ENCODE results near the gene PGBD4. TPM values are rescaled to one million over a fixed set of nuclear protein-coding genes. Genes with fewer than 3 reads are reported as not detected.
"Not testable (repeated sequence)": the region's sequence is repeated elsewhere in the genome, so short reads cannot be mapped to it uniquely, and the experiment has no call there.

PGBD4 gene
- polyA plus RNA-seq, 10 donors, result 1.3 to 2.3 (median 1.5) TPM

GRCh38 chr15:34109797-34110663, 8.1 kb downstream of the PGBD4 start:
- DNase-seq, result peak in 2 of 3 donors; percentile 38 to 47

DNA sequence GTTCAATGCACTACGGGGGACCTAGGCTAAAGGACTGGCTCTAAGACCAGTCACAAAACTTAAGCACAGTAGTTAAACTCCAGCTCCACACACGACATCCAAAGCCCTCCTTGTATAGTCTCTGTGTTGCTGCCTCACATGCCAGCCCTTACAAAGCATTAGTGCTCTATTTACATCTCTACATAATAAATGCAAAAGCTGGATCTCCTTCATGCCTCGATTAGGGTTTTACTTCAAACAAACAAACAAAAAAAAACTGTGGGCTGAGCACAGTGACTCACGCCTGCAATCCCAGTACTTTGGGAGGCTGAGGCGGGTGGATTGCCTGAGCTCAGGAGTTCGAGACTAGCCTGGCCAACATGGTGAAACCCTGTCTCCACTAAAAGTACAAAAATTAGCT, 9.6 kb downstream of the PGBD4 start:
- DNase-seq, result no peak

- DNase-seq, result no peak
Measured at GRCh38 chr15:34114215-34114614, 12.3 kb downstream of the PGBD4 start.

DNA sequence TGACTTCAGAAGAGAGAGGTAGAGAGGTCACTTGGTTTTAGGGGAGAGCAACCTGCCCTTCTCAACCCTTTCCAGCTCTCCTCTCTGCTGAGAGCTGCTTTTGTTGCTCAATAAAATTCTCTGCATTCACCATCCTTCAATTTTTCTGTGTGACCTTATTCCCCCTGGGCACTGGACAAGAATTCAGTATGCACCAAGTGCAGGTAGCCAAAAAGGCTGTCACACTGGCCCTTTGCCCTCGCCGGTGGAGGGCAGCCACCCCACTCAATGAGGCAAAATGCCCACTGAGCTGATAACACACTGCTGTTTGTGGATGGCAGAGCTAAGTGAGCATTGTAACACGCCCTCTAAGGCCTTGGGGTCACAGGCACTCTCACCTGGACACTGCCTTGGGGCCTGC, 12.9 kb downstream of the PGBD4 start:
- no peak for DNase-seq

DNA sequence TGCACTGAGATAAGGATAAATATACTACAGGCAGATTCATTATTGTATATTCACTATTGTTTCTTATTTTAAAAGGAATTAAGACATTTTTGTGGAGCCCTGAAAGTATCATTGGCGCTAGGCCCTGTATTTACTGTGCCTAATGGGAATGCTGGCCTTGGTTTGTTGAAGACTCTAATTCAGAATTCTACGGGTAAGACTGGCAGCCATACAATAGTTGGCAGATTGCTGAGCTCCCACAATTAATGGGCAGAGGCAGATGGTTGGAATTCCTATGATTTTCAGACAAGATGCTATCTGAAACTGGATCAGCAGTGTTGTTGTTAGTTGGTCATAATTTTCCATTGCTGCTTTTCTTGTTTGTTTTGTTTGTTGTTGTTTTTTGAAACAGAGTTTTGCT, 14.7 kb downstream of the PGBD4 start:
- peak in 2 of 3 donors; percentile 12 to 34 for DNase-seq

DNA sequence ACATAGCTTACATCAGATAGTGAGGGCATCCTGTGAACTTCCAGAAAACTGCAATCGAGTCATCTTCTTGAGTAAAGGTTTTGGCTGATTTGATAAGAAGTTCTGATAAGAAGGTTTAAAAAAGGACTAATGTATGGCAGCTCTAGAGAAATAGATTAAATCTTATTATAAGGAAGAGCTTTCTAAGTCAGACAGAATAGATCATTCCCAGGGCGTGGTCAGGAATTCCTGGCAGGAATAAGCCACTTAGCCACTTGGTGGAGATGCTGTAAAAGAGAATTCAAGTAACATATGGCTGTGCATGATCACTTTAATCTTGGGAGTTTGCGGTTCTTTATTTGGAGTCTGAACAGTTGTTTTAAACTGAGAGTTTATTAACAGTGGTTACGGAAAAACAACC, 17.4 kb downstream of the PGBD4 start:
- no peak for DNase-seq

- DNase-seq, result not testable (repeated sequence)
Measured at GRCh38 chr15:34120420-34120819, 18.5 kb downstream of the PGBD4 start.

DNA sequence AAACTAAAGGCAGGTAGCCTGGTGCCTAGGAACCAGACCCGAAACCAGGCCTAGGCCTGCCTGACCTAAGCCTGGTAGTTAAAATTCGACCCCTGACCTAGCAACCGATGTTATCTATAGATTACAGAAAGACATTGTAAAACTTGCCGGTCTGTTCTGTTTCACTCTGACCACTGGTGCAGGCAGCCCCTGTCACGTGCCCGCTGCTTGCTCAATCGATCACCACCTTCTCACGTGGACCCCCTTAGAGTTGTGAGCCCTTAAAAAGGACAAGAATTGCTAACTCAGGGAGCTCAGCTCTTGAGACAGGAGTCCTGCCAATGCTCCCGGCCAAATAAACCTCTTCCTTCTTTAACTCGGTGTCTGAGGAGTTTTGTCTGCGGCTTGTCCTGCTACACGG, 19.9 kb downstream of the PGBD4 start:
- DNase-seq, result not testable (repeated sequence)

DNA sequence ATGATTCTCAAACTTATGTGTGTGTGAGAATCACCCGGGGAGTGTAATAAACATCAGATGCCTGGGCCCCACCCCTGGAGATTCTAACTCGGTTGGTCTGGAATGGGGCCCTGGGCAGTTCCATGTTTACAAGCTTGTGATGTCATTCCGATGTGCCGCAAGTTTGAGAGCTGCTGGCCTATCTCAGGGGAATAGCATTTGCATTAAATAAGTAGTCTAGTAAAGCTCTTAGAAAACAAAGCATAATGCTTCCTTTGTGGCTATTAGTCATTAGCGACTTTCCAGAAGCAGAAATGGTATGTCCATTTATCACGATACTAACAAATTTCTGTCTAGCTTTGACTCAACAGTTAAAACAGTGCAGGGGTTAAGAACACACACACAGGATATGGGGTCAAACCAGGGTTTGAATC, 20.9 kb downstream of the PGBD4 start:
- DNase-seq, result peak in 2 of 3 donors; percentile 11 to 56

DNA sequence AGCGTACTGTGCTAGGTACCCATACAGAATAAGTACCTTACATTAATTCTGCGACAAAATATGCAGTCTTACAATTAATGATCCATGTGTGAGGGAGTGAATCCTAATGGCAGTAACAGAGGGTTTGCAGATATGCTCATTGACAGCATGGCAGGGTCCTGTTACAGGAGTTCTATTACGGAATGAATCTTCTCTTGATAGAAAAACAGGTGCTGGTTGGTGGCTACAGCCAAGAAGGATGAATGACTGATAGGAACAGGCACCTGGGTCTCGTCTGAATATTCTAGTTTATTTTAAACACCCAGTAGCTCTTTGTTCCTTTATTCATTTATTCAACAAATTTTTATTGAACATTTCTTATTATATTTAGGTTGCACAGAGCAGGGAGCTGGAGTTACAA, 22.8 kb downstream of the PGBD4 start:
- DNase-seq, result peak in 2 of 3 donors; percentile 24 to 49

DNA sequence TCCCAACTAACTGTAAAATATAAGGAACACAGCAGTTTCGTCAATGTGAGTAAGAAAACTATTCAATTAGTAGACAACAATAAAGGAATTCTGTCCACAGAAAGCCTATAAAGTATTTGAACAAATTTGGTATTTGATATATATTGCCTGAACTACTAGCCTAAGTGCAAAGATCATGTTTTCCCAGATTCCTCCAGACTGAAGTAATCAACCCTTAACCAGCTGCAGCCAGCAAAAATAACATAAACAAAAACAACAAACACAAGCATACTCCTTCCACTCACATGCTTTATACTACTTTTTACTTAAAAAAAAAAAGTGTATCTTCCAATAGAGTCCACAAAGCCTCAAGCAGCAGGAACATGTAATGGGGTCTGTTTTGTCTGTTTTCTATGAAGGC, 24.1 kb downstream of the PGBD4 start:
- DNase-seq, result no peak

DNA sequence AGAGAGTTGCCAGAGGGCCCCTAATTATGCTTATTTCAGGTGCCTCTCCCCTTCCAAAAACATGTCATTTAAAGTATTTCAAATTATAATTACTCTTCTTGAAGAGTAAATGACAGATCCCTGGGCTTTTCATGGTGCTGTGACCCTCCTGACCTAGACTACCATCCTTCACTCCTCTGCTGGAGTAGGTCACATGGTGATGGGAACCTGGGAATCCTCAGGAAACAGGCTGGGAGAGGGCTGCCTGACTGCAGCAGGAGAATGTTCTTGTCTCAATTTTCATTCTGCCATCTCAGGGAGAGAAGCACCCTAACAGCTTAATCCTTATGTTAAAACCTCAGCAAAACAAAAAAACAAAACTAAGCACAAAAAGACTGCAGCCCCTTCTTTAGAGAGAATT, 24.6 kb downstream of the PGBD4 start:
- no peak for DNase-seq

GRCh38 chr15:34128898-34129297, 27.0 kb downstream of the PGBD4 start:
- no peak for DNase-seq

- no peak for DNase-seq
Measured at GRCh38 chr15:34132881-34133280, 31.0 kb downstream of the PGBD4 start.

DNA sequence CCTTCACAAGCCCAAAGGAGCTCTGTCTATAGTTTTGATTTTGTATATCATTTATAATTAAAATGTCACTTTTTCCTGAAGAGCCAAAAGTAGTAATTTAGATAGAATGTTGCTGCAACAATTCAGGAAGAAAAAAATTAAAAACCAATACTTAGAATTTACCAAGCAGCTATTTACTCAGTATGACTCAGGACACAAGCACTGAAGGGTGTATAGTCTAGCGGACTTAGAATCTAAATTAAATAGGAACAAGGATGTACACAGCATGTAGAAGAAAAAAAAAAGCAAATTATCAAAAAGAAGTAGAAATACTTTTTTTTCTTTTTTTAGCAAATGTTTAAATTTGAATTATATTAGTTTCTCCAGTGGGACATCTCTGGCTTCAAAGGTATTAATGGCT, 31.6 kb downstream of the PGBD4 start:
- no peak for DNase-seq

GRCh38 chr15:34147371-34148140, 45.7 kb downstream of the PGBD4 start:
- no peak for DNase-seq

DNA sequence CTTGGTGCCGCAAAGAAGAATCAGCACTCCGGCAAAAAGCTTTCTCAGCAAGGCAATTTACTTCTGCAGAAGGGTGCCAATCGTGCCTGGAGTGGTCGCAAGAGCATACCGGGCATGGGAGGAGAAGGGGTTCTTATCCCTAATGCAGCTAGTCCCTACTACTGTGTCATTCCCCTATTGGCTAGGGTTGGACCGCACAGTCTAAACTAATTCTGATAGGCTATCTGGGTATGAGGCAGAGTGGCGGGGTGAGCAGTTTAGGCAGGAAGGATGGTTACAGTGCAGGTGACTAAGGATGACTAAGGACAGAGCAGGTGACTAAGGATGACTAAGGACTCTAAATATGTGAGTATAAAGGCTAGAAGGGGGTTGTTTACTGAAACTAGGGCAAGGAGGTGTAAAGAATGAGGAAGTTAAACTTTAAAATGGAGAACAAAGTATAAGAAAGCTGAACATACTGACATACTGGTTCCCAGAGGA, 52.9 kb downstream of the PGBD4 start:
- DNase-seq, result no peak

DNA sequence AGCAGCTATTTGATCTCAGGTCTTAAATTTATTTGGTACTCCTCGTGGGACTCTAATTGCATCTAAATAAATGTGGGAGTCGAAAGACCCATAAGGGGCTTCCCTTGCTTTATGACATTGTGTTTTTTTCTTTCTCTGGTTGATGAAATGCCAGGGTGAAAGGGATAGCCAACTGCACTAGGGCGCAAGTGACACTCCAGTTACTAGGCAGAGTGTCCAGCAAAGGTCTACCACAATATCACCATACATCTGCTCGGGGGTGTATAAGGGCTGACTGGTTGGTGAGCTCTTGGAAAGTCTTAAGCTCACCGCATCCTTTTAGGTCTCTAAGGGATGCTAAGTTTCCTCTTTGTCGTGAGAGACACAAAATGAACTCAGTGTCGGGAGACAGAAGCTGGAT, 54.0 kb downstream of the PGBD4 start:
- DNase-seq, result no peak
